SK-N-SH treated with all-trans-retinoic acid at 6 μM for 48 hours (cell line): ENCODE measurements around the gene RHOA.

Source experiments
- ATAC-seq: fragments of 200-7000 bp; cut with Tn5 transposase; 3 replicates; pipeline ENCODE4 v1.9.1; 2020; ENCODE audit warnings: mild to moderate bottlenecking, moderate library complexity
- ARNTL ChIP-seq: fragments of 450-650 bp; formaldehyde crosslinking; IDR thresholded peaks from 2 replicates; pipeline ENCODE4 v1.5.0; 2020; ENCODE audit warnings: low read depth, mild to moderate bottlenecking, moderate library complexity, borderline replicate concordance
- BACH2 ChIP-seq: fragments of 250-450 bp; sonication (Bioruptor Pico); IDR thresholded peaks from 2 replicates; pipeline ENCODE4 v1.9.0; 2021; ENCODE audit warnings: mild to moderate bottlenecking, borderline replicate concordance
- CREB5 ChIP-seq: fragments of 250-450 bp; sonication (Bioruptor Pico); IDR thresholded peaks from 2 replicates; pipeline ENCODE4 v1.5.1; 2020; ENCODE audit warnings: low read depth, mild to moderate bottlenecking, moderate library complexity
- CSDC2 ChIP-seq: fragments of 250-450 bp; sonication (Bioruptor Pico); IDR thresholded peaks from 2 replicates; pipeline ENCODE4 v1.5.0; 2020; ENCODE audit warnings: mild to moderate bottlenecking, moderate library complexity
- ESRRG ChIP-seq: fragments of 250-450 bp; sonication (Bioruptor Pico); IDR thresholded peaks from 2 replicates; pipeline ENCODE4 v1.6.1; 2021; ENCODE audit warnings: mild to moderate bottlenecking
- GLIS3 ChIP-seq: fragments of 250-450 bp; sonication (Bioruptor Pico); IDR thresholded peaks from 2 replicates; pipeline ENCODE4 v1.5.0; 2020; ENCODE audit warnings: mild to moderate bottlenecking, moderate library complexity
- ISL1 ChIP-seq: fragments of 250-450 bp; sonication (Bioruptor Pico); IDR thresholded peaks from 2 replicates; pipeline ENCODE4 v2.1.2; 2022; ENCODE audit warnings: mild to moderate bottlenecking, moderate library complexity
- OSR1 ChIP-seq: fragments of 250-450 bp; sonication (Bioruptor Pico); IDR thresholded peaks from 2 replicates; pipeline ENCODE4 v1.8.0; 2022; ENCODE audit warnings: moderate library complexity, mild to moderate bottlenecking, inconsistent platforms
- PATZ1 ChIP-seq: fragments of 250-450 bp; sonication (Bioruptor Pico); IDR thresholded peaks from 2 replicates; pipeline ENCODE4 v1.8.0; 2020; ENCODE audit warnings: mild to moderate bottlenecking, moderate library complexity, borderline replicate concordance
- POU6F1 ChIP-seq: fragments of 250-450 bp; sonication (Bioruptor Pico); IDR thresholded peaks from 2 replicates; pipeline ENCODE4 v1.8.0; 2021; ENCODE audit warnings: low read depth, mild to moderate bottlenecking, moderate library complexity, borderline replicate concordance
- PPARA ChIP-seq: fragments of 250-450 bp; sonication (Bioruptor Pico); IDR thresholded peaks from 2 replicates; pipeline ENCODE4 v1.5.0; 2020; ENCODE audit warnings: mild to moderate bottlenecking, borderline replicate concordance
- RARB ChIP-seq: fragments of 250-450 bp; sonication (Bioruptor Pico); IDR thresholded peaks from 2 replicates; pipeline ENCODE4 v1.8.0; 2021; ENCODE audit warnings: mild to moderate bottlenecking, moderate library complexity
- SNAI2 ChIP-seq: fragments of 250-450 bp; sonication (Bioruptor Pico); IDR thresholded peaks from 2 replicates; pipeline ENCODE4 v1.5.0; 2020; ENCODE audit warnings: mild to moderate bottlenecking, moderate library complexity
- TOX ChIP-seq: fragments of 250-450 bp; sonication (Bioruptor Pico); IDR thresholded peaks from 2 replicates; pipeline ENCODE4 v1.8.0; 2021; ENCODE audit warnings: mild to moderate bottlenecking, moderate library complexity, borderline replicate concordance
- TSHZ2 ChIP-seq: fragments of 250-450 bp; sonication (Bioruptor Pico); IDR thresholded peaks from 2 replicates; pipeline ENCODE4 v1.5.0; 2020; ENCODE audit warnings: mild to moderate bottlenecking, moderate library complexity
- ZC3H10 ChIP-seq: fragments of 250-450 bp; sonication (Bioruptor Pico); IDR thresholded peaks from 2 replicates; pipeline ENCODE4 v1.5.1; 2021; ENCODE audit warnings: mild to moderate bottlenecking, moderate library complexity
- ZFP3 ChIP-seq: fragments of 250-450 bp; sonication (Bioruptor Pico); IDR thresholded peaks from 2 replicates; pipeline ENCODE4 v1.5.0; 2020; ENCODE audit warnings: mild to moderate bottlenecking, moderate library complexity
- ZFP30 ChIP-seq: fragments of 450-650 bp; formaldehyde crosslinking; IDR thresholded peaks from 2 replicates; pipeline ENCODE4 v1.5.0; 2022; ENCODE audit warnings: mild to moderate bottlenecking, moderate library complexity
- ZNF565 ChIP-seq: fragments of 450-650 bp; formaldehyde crosslinking; conservative IDR thresholded peaks from 2 replicates; pipeline ENCODE4 v1.5.0; 2020; ENCODE audit warnings: low read depth, mild to moderate bottlenecking, moderate library complexity
- ZNF8 ChIP-seq: fragments of 450-650 bp; formaldehyde crosslinking; IDR thresholded peaks from 2 replicates; pipeline ENCODE4 v1.5.0; 2020; ENCODE audit warnings: mild to moderate bottlenecking, moderate library complexity

RHOA gene

GRCh38 chr3:49428752-49429080 is 16.9 kb upstream of the RHOA start:
- TF ChIP-seq ZNF565 (CRISPR knock-in tag) (no peak), CREB5 (CRISPR knock-in tag) (no peak), TOX (CRISPR knock-in tag) (no peak), ISL1 (CRISPR knock-in tag) (no peak), SNAI2 (no peak), GLIS3 (CRISPR knock-in tag) (no peak)
- ATAC-seq: peak; percentile 42

- no peak for ATAC-seq
- TF ChIP-seq PPARA (CRISPR knock-in tag) (no peak), ZC3H10 (CRISPR knock-in tag) (no peak), CREB5 (CRISPR knock-in tag) (no peak), BACH2 (no peak), ZNF8 (CRISPR knock-in tag) (no peak), GLIS3 (CRISPR knock-in tag) (no peak), PATZ1 (CRISPR knock-in tag) (no peak), TSHZ2 (CRISPR knock-in tag) (no peak), POU6F1 (CRISPR knock-in tag) (no peak), SNAI2 (no peak), OSR1 (CRISPR knock-in tag) (no peak)
Observed at GRCh38 chr3:49427586-49427985, 15.8 kb upstream of the RHOA start.

GRCh38 chr3:49424816-49425215 is 13.0 kb upstream of the RHOA start:
- TF ChIP-seq ZFP3 (no peak), ZFP30 (CRISPR knock-in tag) (no peak), PPARA (CRISPR knock-in tag) (no peak), TSHZ2 (CRISPR knock-in tag) (no peak), ESRRG (no peak), ZC3H10 (CRISPR knock-in tag) (no peak), PATZ1 (CRISPR knock-in tag) (no peak), ARNTL (CRISPR knock-in tag) (no peak), CSDC2 (CRISPR knock-in tag) (no peak), SNAI2 (no peak), RARB (CRISPR knock-in tag) (no peak), CREB5 (CRISPR knock-in tag) (no peak), TOX (CRISPR knock-in tag) (no peak), BACH2 (no peak)
- no peak for ATAC-seq
